Activated naive CD4-positive, alpha-beta T cell treated with anti-CD3 and anti-CD28 coated beads, Interleukin-2, amount 50 U/mL, for 24 hours (primary cell): ENCODE data around the gene ZNF280C.
"Not testable (repeated sequence)": the region's sequence is repeated elsewhere in the genome, so short reads cannot be mapped to it uniquely, and the experiment has no call there.

Experiments used
- H3K27ac Mint-ChIP-seq: one replicate; pipeline ENCODE4 v1.8.0; 2021; ENCODE audit warnings: mild to moderate bottlenecking, mixed read lengths
- H3K27me3 Mint-ChIP-seq: one replicate; pipeline ENCODE4 v1.8.0; 2021; ENCODE audit warnings: mixed read lengths
- H3K36me3 Mint-ChIP-seq: one replicate; pipeline ENCODE4 v1.8.0; 2021; ENCODE audit warnings: mixed read lengths
- H3K4me1 Mint-ChIP-seq: one replicate; pipeline ENCODE4 v1.8.0; 2021; ENCODE audit warnings: mixed read lengths
- H3K4me3 Mint-ChIP-seq: one replicate; pipeline ENCODE4 v1.8.0; 2021; ENCODE audit warnings: mild to moderate bottlenecking, mixed read lengths
- H3K9me3 Mint-ChIP-seq: one replicate; pipeline ENCODE4 v1.8.0; 2021; ENCODE audit warnings: mixed read lengths

Gene ZNF280C

GRCh38 chrX:130272253-130272652 lies 3.6 kb upstream of the ZNF280C start:
- H3K27me3 Mint-ChIP-seq, H3K27ac Mint-ChIP-seq, H3K4me3 Mint-ChIP-seq, H3K36me3 Mint-ChIP-seq, H3K9me3 Mint-ChIP-seq, H3K4me1 Mint-ChIP-seq: not testable (repeated sequence)

GRCh38 chrX:130269391-130269790 lies 692 bp upstream of the ZNF280C start:
- not testable (repeated sequence) for H3K27me3 Mint-ChIP-seq, H3K27ac Mint-ChIP-seq

GRCh38 chrX:130267956-130268448 lies 697 bp downstream of the ZNF280C start:
- H3K9me3 Mint-ChIP-seq = peaks cover 3% of the 10 kb centered on the region
- peak overlapping the region; percentile 91 for H3K4me3 Mint-ChIP-seq
- peak overlapping the region; percentile 76 for H3K27ac Mint-ChIP-seq
- no peaks in the 10 kb centered on the region for H3K36me3 Mint-ChIP-seq
- no peaks in the 10 kb centered on the region for H3K27me3 Mint-ChIP-seq
- H3K4me1 Mint-ChIP-seq = peaks cover 11% of the 10 kb centered on the region

More at GRCh38 chrX:130269391-130269790, 692 bp upstream of the ZNF280C start:
- H3K36me3 Mint-ChIP-seq, H3K4me3 Mint-ChIP-seq, H3K4me1 Mint-ChIP-seq, H3K9me3 Mint-ChIP-seq: not testable (repeated sequence)

DNA sequence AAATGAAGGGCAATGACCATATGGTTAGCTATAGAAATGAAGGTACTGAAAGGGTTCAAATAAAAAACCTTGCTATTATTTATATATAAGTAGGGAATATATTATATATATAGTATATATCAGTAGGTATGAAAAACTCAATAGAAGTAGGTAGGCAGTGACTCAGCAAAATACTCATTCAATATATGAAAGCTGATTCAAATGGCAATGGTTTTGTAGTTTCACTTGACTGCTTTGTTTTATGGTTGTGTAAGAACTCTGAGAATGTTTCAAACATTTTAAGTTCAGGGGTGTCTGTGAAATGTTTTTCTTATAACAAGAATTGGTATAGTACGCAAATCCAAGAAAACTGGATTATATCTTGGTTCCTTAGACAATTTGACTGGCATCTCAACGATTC lies 4.1 kb downstream of the ZNF280C start:
- H3K27me3 Mint-ChIP-seq = no peaks in the 10 kb centered on the region
- H3K27ac Mint-ChIP-seq = no peak overlapping the region

GRCh38 chrX:130263016-130263415 lies 5.7 kb downstream of the ZNF280C start:
- no peaks in the 10 kb centered on the region for H3K9me3 Mint-ChIP-seq
- H3K27ac Mint-ChIP-seq = no peak overlapping the region
- no peaks in the 10 kb centered on the region for H3K27me3 Mint-ChIP-seq
- peaks cover 11% of the 10 kb centered on the region for H3K4me1 Mint-ChIP-seq
- H3K4me3 Mint-ChIP-seq = no peak overlapping the region
- no peaks in the 10 kb centered on the region for H3K36me3 Mint-ChIP-seq

More for the DNA sequence above, 4.1 kb downstream of the ZNF280C start:
- no peaks in the 10 kb centered on the region for H3K9me3 Mint-ChIP-seq
- H3K4me3 Mint-ChIP-seq = no peak overlapping the region
- H3K4me1 Mint-ChIP-seq = peaks cover 11% of the 10 kb centered on the region
- H3K36me3 Mint-ChIP-seq = no peaks in the 10 kb centered on the region

GRCh38 chrX:130262231-130262630 lies 6.5 kb downstream of the ZNF280C start:
- Mint-ChIP-seq H3K4me3 (no peak overlapping the region), H3K36me3 (no peaks in the 10 kb centered on the region), H3K27me3 (no peaks in the 10 kb centered on the region)

GRCh38 chrX:130261296-130261893 lies 7.3 kb downstream of the ZNF280C start:
- Mint-ChIP-seq H3K27me3 (no peaks in the 10 kb centered on the region), H3K4me1 (peaks cover 7% of the 10 kb centered on the region), H3K4me3 (no peak overlapping the region), H3K36me3 (no peaks in the 10 kb centered on the region), H3K27ac (no peak overlapping the region), H3K9me3 (no peaks in the 10 kb centered on the region)

More at GRCh38 chrX:130262231-130262630, 6.5 kb downstream of the ZNF280C start:
- no peaks in the 10 kb centered on the region for H3K9me3 Mint-ChIP-seq
- peaks cover 8% of the 10 kb centered on the region for H3K4me1 Mint-ChIP-seq
- no peak overlapping the region for H3K27ac Mint-ChIP-seq

GRCh38 chrX:130260316-130260715 lies 8.4 kb downstream of the ZNF280C start:
- no peaks in the 10 kb centered on the region for H3K27me3 Mint-ChIP-seq
- no peak overlapping the region for H3K27ac Mint-ChIP-seq
- peaks cover 3% of the 10 kb centered on the region for H3K4me1 Mint-ChIP-seq
- no peak overlapping the region for H3K4me3 Mint-ChIP-seq
- no peaks in the 10 kb centered on the region for H3K9me3 Mint-ChIP-seq
- H3K36me3 Mint-ChIP-seq = no peaks in the 10 kb centered on the region

GRCh38 chrX:130253916-130254315 lies 14.8 kb downstream of the ZNF280C start:
- Mint-ChIP-seq H3K4me1 (peaks cover 33% of the 10 kb centered on the region), H3K27ac (no peak overlapping the region), H3K4me3 (no peak overlapping the region), H3K27me3 (no peaks in the 10 kb centered on the region), H3K9me3 (no peaks in the 10 kb centered on the region), H3K36me3 (peaks cover 14% of the 10 kb centered on the region)

DNA sequence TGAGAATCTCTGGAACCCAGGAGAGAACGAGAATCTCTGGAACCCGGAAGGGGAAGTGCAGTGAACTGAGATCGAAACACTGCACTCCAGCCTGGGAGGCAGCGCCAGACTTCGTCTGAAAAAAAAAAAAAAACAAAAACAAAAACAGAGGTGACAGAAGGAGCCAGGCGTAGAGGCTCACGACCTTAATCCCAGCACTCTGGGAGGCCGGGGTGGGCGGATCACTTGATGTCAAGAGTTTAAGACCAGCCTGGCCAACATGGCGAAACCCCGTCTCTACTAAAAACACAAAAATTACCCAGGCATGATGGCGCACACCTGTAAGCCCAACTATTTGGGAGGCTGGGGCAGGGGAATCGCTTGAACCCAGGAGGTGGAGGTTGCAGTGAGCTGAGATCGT lies 17.0 kb downstream of the ZNF280C start:
- Mint-ChIP-seq H3K9me3 (no peaks in the 10 kb centered on the region), H3K4me1 (peaks cover 33% of the 10 kb centered on the region), H3K27me3 (no peaks in the 10 kb centered on the region), H3K4me3 (no peak overlapping the region), H3K36me3 (peaks cover 15% of the 10 kb centered on the region), H3K27ac (no peak overlapping the region)

GRCh38 chrX:130247996-130248395 lies 20.7 kb downstream of the ZNF280C start:
- H3K36me3 Mint-ChIP-seq = peaks cover 13% of the 10 kb centered on the region
- no peaks in the 10 kb centered on the region for H3K9me3 Mint-ChIP-seq
- H3K4me1 Mint-ChIP-seq = peaks cover 15% of the 10 kb centered on the region
- H3K27ac Mint-ChIP-seq = no peak overlapping the region
- no peaks in the 10 kb centered on the region for H3K27me3 Mint-ChIP-seq
- no peak overlapping the region for H3K4me3 Mint-ChIP-seq

GRCh38 chrX:130246084-130246483 lies 22.6 kb downstream of the ZNF280C start:
- no peak overlapping the region for H3K4me3 Mint-ChIP-seq
- peaks cover 8% of the 10 kb centered on the region for H3K36me3 Mint-ChIP-seq
- H3K4me1 Mint-ChIP-seq = peaks cover 12% of the 10 kb centered on the region
- no peaks in the 10 kb centered on the region for H3K9me3 Mint-ChIP-seq
- H3K27me3 Mint-ChIP-seq = no peaks in the 10 kb centered on the region
- no peak overlapping the region for H3K27ac Mint-ChIP-seq

DNA sequence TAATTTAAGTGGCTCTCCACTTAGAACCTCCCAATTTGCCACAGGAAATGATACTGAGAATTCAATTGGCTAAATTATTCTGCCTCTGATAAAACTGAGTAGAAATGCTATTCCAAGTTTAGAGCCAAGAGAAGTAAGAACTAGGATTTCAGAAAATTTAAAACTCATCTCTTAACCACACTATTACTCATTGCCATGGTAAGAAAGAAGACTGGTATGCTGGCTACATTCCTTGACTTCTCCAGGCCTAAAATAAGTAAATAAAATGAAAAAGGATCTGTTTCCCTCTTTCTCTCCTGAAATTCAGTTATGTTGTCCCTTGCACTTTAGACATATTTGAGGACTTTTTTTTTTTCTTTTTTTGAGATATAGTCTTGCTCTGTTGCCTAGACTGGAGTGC lies 23.3 kb downstream of the ZNF280C start:
- no peaks in the 10 kb centered on the region for H3K27me3 Mint-ChIP-seq
- no peak overlapping the region for H3K27ac Mint-ChIP-seq
- no peaks in the 10 kb centered on the region for H3K9me3 Mint-ChIP-seq
- H3K4me1 Mint-ChIP-seq = peaks cover 10% of the 10 kb centered on the region
- peaks cover 7% of the 10 kb centered on the region for H3K36me3 Mint-ChIP-seq
- H3K4me3 Mint-ChIP-seq = no peak overlapping the region

DNA sequence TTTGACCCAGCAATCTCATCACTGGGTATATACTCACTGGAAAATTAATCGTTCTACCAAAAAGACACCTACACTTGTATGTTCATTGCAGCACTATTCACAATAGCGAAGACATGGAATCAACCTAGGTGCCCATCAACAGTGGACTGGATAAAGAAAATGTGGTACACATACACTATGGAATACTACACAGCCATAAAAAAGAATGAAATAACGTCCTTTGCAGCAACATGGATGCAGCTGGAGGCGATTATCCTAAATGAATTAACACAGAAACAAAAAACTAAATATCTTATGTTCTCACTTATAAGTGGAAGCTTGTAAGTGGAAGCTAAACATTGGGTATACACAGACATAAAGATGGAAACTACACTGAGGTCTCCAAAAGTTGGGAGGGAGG lies 37.5 kb downstream of the ZNF280C start:
- not testable (repeated sequence) for H3K27ac Mint-ChIP-seq, H3K4me1 Mint-ChIP-seq, H3K4me3 Mint-ChIP-seq, H3K9me3 Mint-ChIP-seq, H3K27me3 Mint-ChIP-seq
- peaks cover 12% of the 10 kb centered on the region for H3K36me3 Mint-ChIP-seq

DNA sequence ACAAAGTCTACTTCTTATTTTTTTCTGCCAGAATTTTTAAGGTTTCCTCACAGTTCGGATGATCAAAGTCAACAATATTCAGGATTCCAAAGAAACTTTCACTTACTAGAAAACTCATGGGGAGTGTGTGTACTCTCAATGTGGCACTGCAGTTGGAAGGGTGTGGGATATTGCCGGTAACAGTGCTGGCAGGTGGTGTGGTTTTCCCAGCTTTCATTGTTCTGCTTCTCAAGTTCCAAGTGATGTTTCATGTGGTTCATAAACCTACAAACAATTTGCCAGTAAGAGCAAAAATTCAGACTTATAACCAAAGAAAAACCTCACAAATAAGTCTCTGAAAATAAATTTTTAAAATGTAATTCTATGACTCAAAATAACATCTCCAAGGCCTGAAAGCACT lies 39.8 kb downstream of the ZNF280C start:
- Mint-ChIP-seq H3K36me3 (peaks cover 6% of the 10 kb centered on the region), H3K27ac (no peak overlapping the region), H3K4me3 (no peak overlapping the region), H3K27me3 (no peaks in the 10 kb centered on the region), H3K4me1 (no peaks in the 10 kb centered on the region), H3K9me3 (no peaks in the 10 kb centered on the region)

DNA sequence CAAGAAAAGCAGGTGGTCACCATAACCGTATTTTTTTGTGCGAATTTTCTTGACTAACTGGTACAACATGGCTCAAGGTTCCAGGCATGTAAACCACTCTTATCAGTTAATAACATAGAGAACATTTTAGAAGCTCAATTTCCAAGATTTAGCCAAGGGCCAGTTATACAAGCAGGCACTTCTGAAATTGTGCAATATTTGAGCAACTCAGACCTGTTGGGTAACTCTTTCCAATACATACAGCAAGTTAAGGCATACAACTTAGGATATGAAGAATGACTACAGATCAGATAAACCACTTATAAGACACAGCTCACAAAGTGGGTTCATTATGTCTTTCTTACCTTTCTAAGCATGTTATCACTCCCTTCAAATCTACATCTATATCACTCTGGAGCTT lies 43.9 kb downstream of the ZNF280C start:
- H3K27me3 Mint-ChIP-seq = no peaks in the 10 kb centered on the region
- peaks cover 5% of the 10 kb centered on the region for H3K4me1 Mint-ChIP-seq
- no peak overlapping the region for H3K27ac Mint-ChIP-seq
- no peaks in the 10 kb centered on the region for H3K9me3 Mint-ChIP-seq
- H3K4me3 Mint-ChIP-seq = no peak overlapping the region
- H3K36me3 Mint-ChIP-seq = no peaks in the 10 kb centered on the region

- Mint-ChIP-seq H3K27me3 (no peaks in the 10 kb centered on the region), H3K36me3 (peaks cover 19% of the 10 kb centered on the region), H3K4me3 (no peak overlapping the region), H3K9me3 (no peaks in the 10 kb centered on the region), H3K27ac (no peak overlapping the region), H3K4me1 (peaks cover 16% of the 10 kb centered on the region)
Observed at GRCh38 chrX:130216320-130216719, 52.4 kb downstream of the ZNF280C start.
